Panc1 (cell line): ENCODE data around the gene SMIM24. TPM values are rescaled to one million over a fixed set of nuclear protein-coding genes. Genes with fewer than 3 reads are reported as not detected.

Experiments
- ATAC-seq: fragments of 200-7000 bp; cut with Tn5 transposase; 2 replicates; pipeline ENCODE4 v1.9.1; 2020; ENCODE audit warnings: mild to moderate bottlenecking, moderate library complexity
- BruUV-seq: library from RNA; stranded (reverse); fragments of 400-500 nt; replicated peaks from 2 replicates; lab custom pipeline; 2021; lab: Mats Ljungman, UMichigan
- CTCF ChIA-PET: fragments of 300-600 bp; sonication (Branson Sonifier 250); formaldehyde crosslinking; loops from one replicate; lab custom pipeline; 2022; ENCODE audit warnings: antibody characterized with exemption; lab: Charles Lee
- POLR2A ChIA-PET: fragments of 300-600 bp; sonication (Branson Sonifier 250); formaldehyde crosslinking; loops from one replicate; lab custom pipeline; 2022; ENCODE audit warnings: antibody characterized with exemption; lab: Charles Lee
- DNase-seq: peaks from one replicate; pipeline ENCODE4 v3.0.0-alpha.2; 2010; ENCODE audit warnings: low read depth, low spot score
- H3K27ac ChIP-seq: 2 replicates; pipeline ENCODE4 v1.5.1; 2011; ENCODE audit warnings: mild to moderate bottlenecking, low read length, inconsistent platforms
- H3K27me3 ChIP-seq: fragments of 200-500 bp; sonication (Bioruptor generic); 2 replicates; pipeline ENCODE4 v1.6.0; 2014; ENCODE audit warnings: low read length, inconsistent platforms; ENCODE audit not compliant: control insufficient read depth, insufficient read depth
- H3K36me3 ChIP-seq: fragments of 200-500 bp; sonication (Bioruptor generic); 2 replicates; pipeline ENCODE4 v1.5.1; 2014; ENCODE audit warnings: inconsistent platforms, mild to moderate bottlenecking, low read length, moderate library complexity; ENCODE audit not compliant: control insufficient read depth, insufficient read depth
- H3K4me1 ChIP-seq: 2 replicates; pipeline ENCODE4 v1.5.1; 2011; ENCODE audit warnings: inconsistent platforms, mild to moderate bottlenecking, low read length, moderate library complexity; ENCODE audit not compliant: control insufficient read depth, insufficient read depth
- H3K4me3 ChIP-seq, 2 experiments: 2 replicates each; pipeline ENCODE4 v1.5.1; 2011 to 2012; ENCODE audit warnings: low read depth in 2 of 2, low read length in 2 of 2, mild to moderate bottlenecking in 2 of 2, inconsistent platforms in 1 of 2, moderate library complexity in 1 of 2
- H3K9me3 ChIP-seq: fragments of 200-500 bp; sonication (Bioruptor generic); 2 replicates; pipeline ENCODE4 v1.5.1; 2014; ENCODE audit warnings: low read depth, mild to moderate bottlenecking, inconsistent platforms, low read length, moderate library complexity; ENCODE audit not compliant: control insufficient read depth, insufficient read depth
- CTCF ChIP-seq: fragments of 450-650 bp; IDR thresholded peaks from 2 replicates; pipeline ENCODE4 v1.5.1; 2017; ENCODE audit warnings: mild to moderate bottlenecking
- POLR2AphosphoS5 ChIP-seq: IDR thresholded peaks from 2 replicates; pipeline ENCODE4 v1.6.1; 2012; ENCODE audit warnings: mild to moderate bottlenecking, low read depth, low read length, moderate library complexity
- REST ChIP-seq, 2 experiments: IDR thresholded peaks; 2 replicates each; pipeline ENCODE4 v1.6.1; 2011 to 2012; ENCODE audit warnings: low read depth in 2 of 2, control low read depth in 1 of 2, low read length in 1 of 2, mild to moderate bottlenecking in 1 of 2, moderate library complexity in 1 of 2; ENCODE audit not compliant: insufficient read depth in 1 of 2
- SIN3A ChIP-seq: IDR thresholded peaks from 2 replicates; pipeline ENCODE4 v1.6.1; 2012; ENCODE audit warnings: low read depth, mild to moderate bottlenecking, low read length, moderate library complexity, borderline replicate concordance; ENCODE audit not compliant: insufficient read depth
- TCF7L2 ChIP-seq: IDR thresholded peaks from 2 replicates; pipeline ENCODE4 v1.6.1; 2011; ENCODE audit warnings: mild to moderate bottlenecking, low read depth, low read length, inconsistent platforms
- in situ Hi-C: cut with HindIII; loops from 2 replicates; pipeline ENCODE4 v1.10.0; 2016; ENCODE audit warnings: low sequenced_read_pairs, low pct_unique_long_range_greater_than_20kb
- intact Hi-C: fragments of 100-400 bp; cut with micrococcal nuclease; formaldehyde crosslinking; loops from one replicate; pipeline ENCODE4 v1.10.0; 2022; ENCODE audit not compliant: unreplicated experiment
- total RNA-seq: library from RNA; stranded (reverse); gene quantifications from one replicate; pipeline ENCODE4 v1.2.1, GENCODE V29; 2021; ENCODE audit not compliant: unreplicated experiment

The SMIM24 gene
- total RNA-seq, 1 experiment from 2014 or later: 0.28 TPM

GRCh38 chr19:3468211-3468610 is 12.1 kb downstream of the SMIM24 start:
- TF ChIP-seq TCF7L2: no peak
- no peak for TF ChIP-seq SIN3A
- TF ChIP-seq POLR2AphosphoS5: no peak; the same call in 1 of the 2 replicates
- no peak for TF ChIP-seq CTCF
- no peak for TF ChIP-seq REST (IDR thresholded peaks at IDR 0.05; ENCODE audit: insufficient read depth in 1 of 2, low read depth in 2 of 2, low read length in 1 of 2)
- CTCF ChIA-PET: interaction anchor here (0.7 kb wide), 1 partner anchor 125 kb away, joined by 4 read pairs; no protein-coding TSS in a partner anchor
- no peaks in the 10 kb centered on the region for H3K27me3 ChIP-seq
- H3K9me3 ChIP-seq: no peaks in the 10 kb centered on the region
- H3K4me1 ChIP-seq: no peaks in the 10 kb centered on the region
- no TSS peak for BruUV-seq
- ATAC-seq (no peak), DNase-seq (no peak)
- no peak overlapping the region for H3K4me3 ChIP-seq
- H3K27ac ChIP-seq: no peak overlapping the region
- intact Hi-C loops (no loop called here), in situ Hi-C loops (no loop called here)
- H3K36me3 ChIP-seq: no peaks in the 10 kb centered on the region
- POLR2A ChIA-PET: no interaction called here

DNA sequence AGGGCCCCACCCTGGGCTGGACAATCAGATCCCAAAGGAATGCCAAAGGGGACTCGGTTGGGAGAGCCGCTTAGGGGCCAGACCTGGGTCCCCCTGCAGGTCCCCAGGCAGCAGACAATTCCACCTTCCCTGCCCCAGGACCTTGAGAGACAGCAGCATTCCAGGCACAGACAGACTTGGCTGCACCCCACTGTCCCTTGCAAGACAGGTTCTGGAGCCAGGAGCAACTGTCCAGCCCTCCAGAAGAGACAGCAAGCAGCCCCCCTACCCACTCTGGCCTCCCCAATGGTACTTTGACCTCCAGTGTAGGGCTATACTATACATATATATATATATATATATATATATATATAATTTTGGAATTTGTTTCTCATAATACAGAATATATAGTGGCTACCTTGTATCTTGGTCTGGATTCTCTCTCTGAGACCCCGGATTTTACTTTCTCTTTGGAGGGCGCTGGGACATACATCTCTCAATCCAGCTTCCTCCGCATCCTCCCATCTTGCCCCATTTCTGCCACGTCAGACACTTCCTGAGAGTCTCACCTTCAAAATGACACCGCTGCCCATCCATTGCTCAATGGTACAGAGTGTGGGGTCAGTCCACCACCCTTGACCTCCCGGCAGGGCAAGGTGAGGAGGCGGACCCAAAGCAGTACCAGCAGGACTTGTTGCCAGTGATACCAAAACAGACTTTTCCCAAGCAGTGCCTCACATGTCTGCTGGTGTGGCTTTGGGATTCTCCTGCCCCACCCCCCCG is 12.7 kb downstream of the SMIM24 start:
- in situ Hi-C loops (no loop called here), intact Hi-C loops (no loop called here)
- no peaks in the 10 kb centered on the region for H3K27me3 ChIP-seq
- no peak for TF ChIP-seq REST (IDR thresholded peaks at IDR 0.05; ENCODE audit: insufficient read depth in 1 of 2, low read depth in 2 of 2, low read length in 1 of 2)
- no peak for TF ChIP-seq CTCF
- peak; percentile 35; the same call in 1 of the 2 replicates for TF ChIP-seq POLR2AphosphoS5
- POLR2A ChIA-PET: no interaction called here
- DNase-seq (no peak), ATAC-seq (no peak)
- no peak overlapping the region for H3K27ac ChIP-seq
- CTCF ChIA-PET: interaction anchor here (0.7 kb wide), 1 partner anchor 124 kb away, joined by 4 read pairs; no protein-coding TSS in a partner anchor
- BruUV-seq: no TSS peak
- no peaks in the 10 kb centered on the region for H3K36me3 ChIP-seq
- no peaks in the 10 kb centered on the region for H3K9me3 ChIP-seq
- H3K4me1 ChIP-seq: no peaks in the 10 kb centered on the region
- no peak overlapping the region for H3K4me3 ChIP-seq
